ENCODE measurements around the gene INPP5B. TPM values are rescaled to one million over a fixed set of nuclear protein-coding genes. Genes with fewer than 3 reads are reported as not detected.

INPP5B gene
- total and polyA plus RNA-seq, 2 of the 13 experiments (the other 11 are each of a cell fraction or from before 2014, with no cell fraction given), result 9.0 to 9.8 TPM

GRCh38 chr1:37930246-37931101, 16.4 kb downstream of the INPP5B start:
- Histone ChIP-seq H3K9ac (ENCODE audit: insufficient read depth, low read depth, low read length) (peak overlapping the region; percentile 70), H3K79me2 (ENCODE audit: insufficient read depth, low read length) (peaks cover 7% of the 10 kb centered on the region), H3K27ac (ENCODE audit: extremely low read length, insufficient read depth, low read length) (peak overlapping the region; percentile 38), H4K20me1 (ENCODE audit: insufficient read depth, low read length) (no peaks in the 10 kb centered on the region; the same call in 1 of the 2 replicates), H3K27me3 (ENCODE audit: control insufficient read depth in 1 of 2, insufficient read depth in 2 of 2, low read length in 2 of 2) (no peaks in the 10 kb centered on the region), H3K4me3 (replicated peaks in 1 of 3; ENCODE audit: insufficient read depth in 1 of 3, low read depth in 2 of 3, low read length in 3 of 3) (peak overlapping the region; percentile 84 to 90 (median 88)), H3K36me3 (replicated peaks in 1 of 2; ENCODE audit: control insufficient read depth in 1 of 2, insufficient read depth in 2 of 2, low read length in 2 of 2) (no peaks in the 10 kb centered on the region), H2AFZ (ENCODE audit: low read length) (no peak overlapping the region), H3K4me1 (ENCODE audit: insufficient read depth, low read length) (peaks cover 23% of the 10 kb centered on the region), H3K9me3 (ENCODE audit: low read length) (no peaks in the 10 kb centered on the region), H3K4me2 (ENCODE audit: low read depth, low read length) (peak overlapping the region; percentile 97)
- peak; percentile 50 for DNase-seq (ENCODE audit: low spot score)
- ATAC-seq, result peak; percentile 16
- 52% methylated on average over 11 of the region's 13 CpGs for WGBS (ENCODE audit: low lambda C conversion rate)
- ChIA-PET POLR2A (interaction anchor here (0.8 to 2.2 kb wide), 4 partner anchors 9 to 70 kb away, joined by 3 to 12 read pairs (median 4); partner anchors contain the start of gene INPP5B), CTCF (ENCODE audit: low intra/inter-chr PET ratio, low total read pairs) (no interaction called here)
- no TSS peak for BruUV-seq (replicated peaks)
- FAIRE-seq, result peak; percentile 32
- in situ Hi-C loops (cut with HindIII; ENCODE audit: extremely low pct_ligation_motif_present, low pct_unique_long_range_greater_than_20kb) (no loop called here), intact Hi-C loops (cut with micrococcal nuclease; ENCODE audit: unreplicated experiment) (loop anchor here (2.0 kb wide), 1 partner anchor 16 kb away; the partner anchor contains the start of gene INPP5B)
- TF ChIP-seq ZBTB21 (CRISPR knock-in tag; IDR thresholded peaks at IDR 0.05), result no peak
- no peak for TF ChIP-seq ZNF790 (CRISPR knock-in tag; IDR thresholded peaks at IDR 0.05; ENCODE audit: borderline replicate concordance)
- TF ChIP-seq MTERF4 (CRISPR knock-in tag; IDR thresholded peaks at IDR 0.05), result no peak
- TF ChIP-seq ELF3 (CRISPR knock-in tag; IDR thresholded peaks at IDR 0.05), result no peak
- no peak for TF ChIP-seq PRMT3 (CRISPR knock-in tag; IDR thresholded peaks at IDR 0.05; ENCODE audit: borderline replicate concordance, low read depth)
- TF ChIP-seq POLR2AphosphoS5 (IDR thresholded peaks at IDR 0.05; ENCODE audit: low read depth, low read length), result no peak
- peak; percentile 62; the same call in 1 of the 2 replicates for TF ChIP-seq ZNF263 (CRISPR knock-in tag; IDR thresholded peaks at IDR 0.05)
- TF ChIP-seq KLF6 (CRISPR knock-in tag; IDR thresholded peaks at IDR 0.05), result no peak
- no peak for TF ChIP-seq GZF1 (CRISPR knock-in tag; IDR thresholded peaks at IDR 0.05)
- no peak for TF ChIP-seq ZNF770 (CRISPR knock-in tag; IDR thresholded peaks at IDR 0.05)
- no peak for TF ChIP-seq RCOR2 (CRISPR knock-in tag; IDR thresholded peaks at IDR 0.05)
- peak; percentile 85 for TF ChIP-seq CEBPB (IDR thresholded peaks at IDR 0.05; ENCODE audit: borderline replicate concordance, low read depth, low read length)
- no peak for TF ChIP-seq ZNF276 (CRISPR knock-in tag; IDR thresholded peaks at IDR 0.05; ENCODE audit: low read depth)
- no peak for TF ChIP-seq RBAK (CRISPR knock-in tag; IDR thresholded peaks at IDR 0.05)
- 0 out of 2 replicates have a peak, but pooled peaks have one; percentile 10 for TF ChIP-seq UBTF (CRISPR knock-in tag; IDR thresholded peaks at IDR 0.05)
